Tibial nerve (tissue), 4 donors: ENCODE measurements around the gene SLC9C1.
"Not testable (repeated sequence)": the region's sequence is repeated elsewhere in the genome, so short reads cannot be mapped to it uniquely, and the experiment has no call there.

Source experiments
- EP300 ChIP-seq, 2 donors: sonication (generic); formaldehyde crosslinking; IDR thresholded peaks; one replicate each; pipeline ENCODE4 v1.6.1; 2017; ENCODE audit warnings: antibody characterized with exemption in 2 of 2, mild to moderate bottlenecking in 1 of 2
- POLR2A ChIP-seq, 2 donors: fragments of 450-650 bp; IDR thresholded peaks; one replicate each; pipeline ENCODE4 v1.6.1; 2017; ENCODE audit warnings: antibody characterized with exemption in 2 of 2, mild to moderate bottlenecking in 2 of 2, moderate library complexity in 2 of 2
- TF ChIP-seq, protein P1 (sequence below), 5 experiments: fragments of 200-600 bp in 3 of 5; fragments of 450-650 bp in 2 of 5; sonication (generic) in 3 of 5; IDR thresholded peaks; one replicate each; pipeline ENCODE4 v1.5.1; 2016 to 2019; ENCODE audit warnings: antibody characterized with exemption in 5 of 5, mild to moderate bottlenecking in 3 of 5, moderate library complexity in 2 of 5

DNA sequence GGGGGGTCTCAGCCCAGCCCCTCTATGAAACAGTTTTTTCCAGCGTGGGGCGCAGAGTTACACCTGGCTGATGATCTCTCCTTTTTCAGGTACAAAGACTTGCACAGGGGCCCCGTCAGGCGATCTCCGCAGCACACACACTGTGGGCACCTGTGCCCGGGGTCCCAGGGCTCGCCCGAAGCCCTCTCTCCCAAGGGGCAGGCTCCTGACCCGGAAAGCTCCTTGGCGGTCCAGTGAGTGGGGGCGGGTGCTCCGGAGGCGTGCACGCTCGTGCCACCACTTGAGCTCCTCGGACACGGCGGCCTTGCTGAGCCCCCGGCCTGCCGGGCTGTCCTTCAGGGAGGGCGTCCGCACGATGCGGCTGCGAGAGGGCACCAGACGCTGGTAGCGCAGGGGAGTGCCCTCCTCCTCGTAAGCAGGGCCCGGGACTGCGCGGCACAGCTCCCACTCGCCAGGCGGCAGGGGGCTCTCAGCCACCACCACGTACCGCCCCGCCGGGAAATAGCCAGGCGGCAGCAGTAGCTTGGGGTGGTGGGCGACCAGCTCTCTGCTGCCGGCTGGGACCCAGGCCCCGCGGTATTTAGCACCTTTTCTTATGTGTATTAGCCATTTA lies 108.5 kb downstream of the SLC9C1 start:
- TF ChIP-seq, protein P1, sequence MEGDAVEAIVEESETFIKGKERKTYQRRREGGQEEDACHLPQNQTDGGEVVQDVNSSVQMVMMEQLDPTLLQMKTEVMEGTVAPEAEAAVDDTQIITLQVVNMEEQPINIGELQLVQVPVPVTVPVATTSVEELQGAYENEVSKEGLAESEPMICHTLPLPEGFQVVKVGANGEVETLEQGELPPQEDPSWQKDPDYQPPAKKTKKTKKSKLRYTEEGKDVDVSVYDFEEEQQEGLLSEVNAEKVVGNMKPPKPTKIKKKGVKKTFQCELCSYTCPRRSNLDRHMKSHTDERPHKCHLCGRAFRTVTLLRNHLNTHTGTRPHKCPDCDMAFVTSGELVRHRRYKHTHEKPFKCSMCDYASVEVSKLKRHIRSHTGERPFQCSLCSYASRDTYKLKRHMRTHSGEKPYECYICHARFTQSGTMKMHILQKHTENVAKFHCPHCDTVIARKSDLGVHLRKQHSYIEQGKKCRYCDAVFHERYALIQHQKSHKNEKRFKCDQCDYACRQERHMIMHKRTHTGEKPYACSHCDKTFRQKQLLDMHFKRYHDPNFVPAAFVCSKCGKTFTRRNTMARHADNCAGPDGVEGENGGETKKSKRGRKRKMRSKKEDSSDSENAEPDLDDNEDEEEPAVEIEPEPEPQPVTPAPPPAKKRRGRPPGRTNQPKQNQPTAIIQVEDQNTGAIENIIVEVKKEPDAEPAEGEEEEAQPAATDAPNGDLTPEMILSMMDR (IDR thresholded peaks at IDR 0.05) = not testable (repeated sequence)
- not testable (repeated sequence) for TF ChIP-seq POLR2A, EP300 (IDR thresholded peaks at IDR 0.05)
